Measurements from ENCODE around the gene CYP2C19. TPM values are rescaled to one million over a fixed set of nuclear protein-coding genes. Genes with fewer than 3 reads are reported as not detected.
"Not testable (repeated sequence)": the region's sequence is repeated elsewhere in the genome, so short reads cannot be mapped to it uniquely, and the experiment has no call there.

CYP2C19 gene
- not detected for total RNA-seq

DNA sequence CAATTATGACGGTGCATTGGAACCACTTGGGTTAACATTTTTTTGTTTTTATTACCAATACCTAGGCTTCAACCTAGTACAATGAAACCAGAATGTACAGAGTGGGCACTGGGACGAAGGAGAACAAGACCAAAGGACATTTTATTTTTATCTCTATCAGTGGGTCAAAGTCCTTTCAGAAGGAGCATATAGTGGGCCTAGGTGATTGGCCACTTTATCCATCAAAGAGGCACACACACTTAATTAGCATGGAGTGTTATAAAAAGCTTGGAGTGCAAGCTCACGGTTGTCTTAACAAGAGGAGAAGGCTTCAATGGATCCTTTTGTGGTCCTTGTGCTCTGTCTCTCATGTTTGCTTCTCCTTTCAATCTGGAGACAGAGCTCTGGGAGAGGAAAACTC is at the start of gene CYP2C19:
Gene CYP2C19 (plus strand): TSS at position 289 of the 400 bp plus-strand sequence. CDS start 25 bp downstream, at position 314.
- no peak for DNase-seq (ENCODE audit: low spot score)
- intact Hi-C loops (cut with DNase I): no loop called here
- ATAC-seq: no peak

DNA sequence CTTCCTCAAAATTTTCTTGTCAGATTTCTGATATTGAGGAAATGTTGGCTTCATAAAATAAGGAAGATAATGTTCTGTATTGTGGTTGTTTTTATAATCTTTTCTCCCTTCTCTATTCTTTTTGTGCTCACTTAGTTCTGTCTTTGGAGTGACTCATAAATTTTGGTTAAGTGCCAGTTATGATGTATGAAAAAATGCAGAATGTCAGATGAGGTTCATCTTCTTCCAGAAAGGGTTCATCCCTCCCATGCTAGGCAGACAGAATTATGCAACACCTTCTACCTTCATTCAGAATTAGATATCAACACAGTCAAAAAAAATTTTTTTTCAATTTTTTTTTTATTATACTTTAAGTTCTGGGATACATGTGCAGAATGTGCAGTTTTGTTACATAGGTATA is 36.6 kb upstream of the CYP2C19 start:
- intact Hi-C loops (cut with DNase I): no loop called here
- no peak for DNase-seq (ENCODE audit: low spot score)
- no peak for ATAC-seq

DNA sequence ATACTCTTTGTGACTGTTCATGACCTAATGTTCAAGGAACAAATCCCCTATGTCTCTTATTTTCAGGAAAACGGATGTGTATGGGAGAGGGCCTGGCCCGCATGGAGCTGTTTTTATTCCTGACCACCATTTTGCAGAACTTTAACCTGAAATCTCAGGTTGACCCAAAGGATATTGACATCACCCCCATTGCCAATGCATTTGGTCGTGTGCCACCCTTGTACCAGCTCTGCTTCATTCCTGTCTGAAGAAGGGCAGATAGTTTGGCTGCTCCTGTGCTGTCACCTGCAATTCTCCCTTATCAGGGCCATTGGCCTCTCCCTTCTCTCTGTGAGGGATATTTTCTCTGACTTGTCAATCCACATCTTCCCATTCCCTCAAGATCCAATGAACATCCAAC is 27.3 kb upstream of the CYP2C19 start:
- ATAC-seq: no peak
- intact Hi-C loops (cut with DNase I): no loop called here
- DNase-seq (ENCODE audit: low spot score): no peak

GRCh38 chr10:94738588-94738987 is 23.9 kb upstream of the CYP2C19 start:
- no peak for DNase-seq (ENCODE audit: low spot score)
- intact Hi-C loops (cut with DNase I): no loop called here
- ATAC-seq: no peak

- intact Hi-C loops (cut with DNase I): no loop called here
- ATAC-seq (no peak), DNase-seq (ENCODE audit: low spot score) (no peak)
Observed at GRCh38 chr10:94747137-94747536, 15.3 kb upstream of the CYP2C19 start.

DNA sequence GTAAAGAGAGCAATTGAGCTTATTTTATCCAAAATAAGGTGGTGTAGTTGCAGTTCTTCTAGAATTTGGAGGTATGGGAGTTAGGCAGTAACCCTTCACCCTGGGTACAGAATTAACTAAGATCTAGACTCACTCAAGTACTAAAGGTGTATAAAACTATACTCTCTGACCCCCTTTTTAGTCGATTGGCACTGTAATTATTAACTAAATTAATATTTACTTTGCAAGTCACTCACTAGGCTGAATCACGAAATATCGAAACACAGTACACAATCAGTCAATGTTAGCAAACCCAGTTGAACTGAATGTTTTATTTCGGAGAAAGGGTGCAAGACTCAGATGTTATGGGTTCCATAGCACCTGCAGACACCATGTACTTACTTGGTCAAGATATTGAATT is 14.6 kb upstream of the CYP2C19 start:
- no peak for DNase-seq (ENCODE audit: low spot score)

DNA sequence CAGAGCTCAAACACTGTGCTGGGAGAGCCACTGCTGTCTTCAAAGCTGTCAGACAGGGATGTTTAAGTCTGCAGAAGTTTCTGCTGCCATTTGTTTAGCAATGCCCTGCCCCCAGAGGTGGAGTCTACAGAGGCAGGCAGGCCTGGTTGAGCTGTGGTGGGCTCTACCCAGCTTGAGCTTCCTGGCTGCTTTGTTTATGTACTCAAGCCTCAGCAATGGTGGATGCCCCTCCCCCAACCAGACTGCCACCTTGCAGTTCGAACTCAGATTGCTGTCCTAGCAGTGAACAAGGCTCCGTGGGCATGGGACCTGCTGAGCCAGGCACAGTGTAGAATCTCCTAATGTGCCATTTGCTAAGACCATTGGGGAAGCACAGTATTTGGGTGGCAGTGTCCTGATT is 4.6 kb upstream of the CYP2C19 start:
- ATAC-seq (no peak), DNase-seq (ENCODE audit: low spot score) (no peak)
- intact Hi-C loops (cut with DNase I): no loop called here

More for the DNA sequence above, 14.6 kb upstream of the CYP2C19 start:
- intact Hi-C loops (cut with DNase I): no loop called here
- no peak for ATAC-seq

GRCh38 chr10:94760586-94761178 is 1.8 kb upstream of the CYP2C19 start:
- no peak for ATAC-seq
- DNase-seq (ENCODE audit: low spot score): no peak
- intact Hi-C loops (cut with DNase I): loop anchor here (1.0 kb wide), 1 partner anchor 26 kb away; no protein-coding TSS in a partner anchor

DNA sequence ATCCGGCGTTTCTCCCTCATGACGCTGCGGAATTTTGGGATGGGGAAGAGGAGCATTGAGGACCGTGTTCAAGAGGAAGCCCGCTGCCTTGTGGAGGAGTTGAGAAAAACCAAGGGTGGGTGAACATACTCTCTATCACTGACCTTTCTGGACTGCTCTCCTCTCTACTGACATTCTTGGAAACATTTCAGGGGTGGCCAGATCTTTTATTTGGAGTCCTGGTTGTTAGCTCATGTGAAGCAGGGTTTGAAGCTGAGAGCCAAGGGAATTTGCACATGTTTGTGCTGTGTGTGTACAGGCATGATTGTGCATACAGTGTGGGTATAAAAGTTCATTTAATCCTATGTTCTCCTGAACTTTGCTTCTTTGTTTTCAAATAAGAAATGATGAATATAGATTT is 12.9 kb downstream of the CYP2C19 start:
- DNase-seq (ENCODE audit: low spot score); intact Hi-C loops (cut with DNase I); ATAC-seq: not testable (repeated sequence)

GRCh38 chr10:94777886-94778458 is 15.5 kb downstream of the CYP2C19 start:
- DNase-seq (ENCODE audit: low spot score) (no peak), ATAC-seq (no peak)
- intact Hi-C loops (cut with DNase I): no loop called here

- intact Hi-C loops (cut with DNase I): no loop called here
- DNase-seq (ENCODE audit: low spot score) (no peak), ATAC-seq (no peak)
Observed at GRCh38 chr10:94780844-94781243, 18.4 kb downstream of the CYP2C19 start.

- DNase-seq (ENCODE audit: low spot score) (no peak), ATAC-seq (no peak)
- intact Hi-C loops (cut with DNase I): no loop called here
Observed at GRCh38 chr10:94784256-94784655, 21.8 kb downstream of the CYP2C19 start.

DNA sequence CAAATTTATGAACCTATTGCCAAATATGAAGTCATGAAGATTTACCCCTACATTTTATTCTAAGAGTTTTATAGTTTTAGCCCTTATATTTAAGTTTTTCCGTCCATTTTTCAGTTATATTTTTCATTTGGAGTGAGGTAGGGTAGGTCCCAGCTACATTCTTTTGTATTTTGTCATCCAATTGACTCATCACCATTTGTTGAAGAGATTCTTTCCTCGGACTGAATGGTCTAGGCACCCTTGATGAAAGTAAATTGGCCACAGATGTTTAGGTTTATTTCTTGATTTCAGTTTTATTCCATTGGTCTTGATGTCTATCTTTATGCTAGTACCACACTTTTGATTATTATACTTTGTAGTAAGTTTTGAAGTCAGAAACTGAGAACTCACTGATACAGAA is 22.7 kb downstream of the CYP2C19 start:
- no peak for ATAC-seq
- intact Hi-C loops (cut with DNase I): no loop called here
- no peak for DNase-seq (ENCODE audit: low spot score)

- intact Hi-C loops (cut with DNase I); ATAC-seq: not testable (repeated sequence)
Observed at GRCh38 chr10:94800551-94800950, 38.1 kb downstream of the CYP2C19 start.

DNA sequence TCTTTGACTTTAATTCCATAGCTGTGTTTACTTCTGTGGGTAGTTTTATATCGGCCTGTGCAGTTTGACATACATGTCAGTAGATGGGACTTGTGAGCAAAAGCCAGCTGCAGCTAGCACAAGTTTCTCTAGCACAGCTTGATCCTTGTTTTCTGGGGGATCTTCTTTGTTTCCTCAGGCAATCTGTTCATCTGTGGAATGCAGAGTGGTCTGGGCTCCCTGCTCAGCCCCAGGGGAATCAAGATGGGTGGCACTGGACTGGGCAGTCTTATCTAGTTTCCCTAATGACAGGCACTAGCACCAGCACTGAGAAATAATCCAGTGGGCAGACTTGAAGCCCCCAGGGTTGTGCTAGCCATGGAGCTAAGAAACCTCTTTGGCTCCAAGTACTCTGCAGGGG is 40.8 kb downstream of the CYP2C19 start:
- ATAC-seq: no peak
- intact Hi-C loops (cut with DNase I): no loop called here
- DNase-seq (ENCODE audit: low spot score): no peak

More at GRCh38 chr10:94800551-94800950, 38.1 kb downstream of the CYP2C19 start:
- not testable (repeated sequence) for DNase-seq (ENCODE audit: low spot score)

- intact Hi-C loops (cut with DNase I); ATAC-seq; DNase-seq (ENCODE audit: low spot score): not testable (repeated sequence)
Observed at GRCh38 chr10:94830025-94830424, 67.5 kb downstream of the CYP2C19 start.

DNA sequence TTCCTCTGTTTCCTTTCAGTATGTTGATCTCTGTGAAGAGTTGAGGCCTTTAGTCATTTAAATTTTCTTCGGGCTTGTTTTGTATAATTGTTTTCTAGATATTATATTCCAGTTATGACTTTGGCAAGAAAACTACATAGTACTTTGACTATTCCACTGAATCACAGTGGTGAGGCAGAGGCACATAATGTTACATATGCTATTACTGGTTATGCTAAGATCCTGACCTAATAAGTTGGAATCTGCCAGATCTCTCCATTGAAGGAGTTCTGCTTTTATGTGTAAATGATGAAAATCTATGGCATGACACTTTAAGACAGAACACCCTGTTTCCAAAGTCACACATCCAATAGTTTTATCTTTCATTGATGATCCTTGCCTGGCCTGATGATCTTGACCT is 83.7 kb downstream of the CYP2C19 start:
- intact Hi-C loops (cut with DNase I): no loop called here

DNA sequence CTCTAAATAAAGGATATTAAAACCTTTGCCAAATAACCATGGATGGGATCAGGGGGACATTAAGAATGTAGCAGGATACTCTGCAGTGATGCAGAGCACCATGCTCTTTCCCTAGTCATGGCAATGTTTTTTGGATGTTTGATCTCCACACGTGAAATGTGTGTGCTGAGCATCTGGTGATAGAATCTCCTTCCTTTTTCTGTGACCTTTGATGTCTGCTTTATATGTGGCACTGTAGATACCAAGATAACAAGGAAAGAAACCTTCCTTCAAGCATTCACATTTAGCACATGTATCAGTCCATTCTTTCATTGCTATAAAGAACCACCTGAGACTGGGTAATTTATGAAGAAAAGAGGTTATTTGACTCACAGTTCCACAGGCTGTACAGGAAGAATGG is 88.3 kb downstream of the CYP2C19 start:
- DNase-seq (ENCODE audit: low spot score): no peak

More for the DNA sequence above, 83.7 kb downstream of the CYP2C19 start:
- ATAC-seq (no peak), DNase-seq (ENCODE audit: low spot score) (no peak)

GRCh38 chr10:94851263-94851662 is 88.8 kb downstream of the CYP2C19 start:
- ATAC-seq: no peak
- intact Hi-C loops (cut with DNase I): no loop called here
- no peak for DNase-seq (ENCODE audit: low spot score)

More for the DNA sequence above, 88.3 kb downstream of the CYP2C19 start:
- ATAC-seq: no peak
- intact Hi-C loops (cut with DNase I): no loop called here

GRCh38 chr10:94852438-94852837 is 90.0 kb downstream of the CYP2C19 start:
- ATAC-seq: no peak
- intact Hi-C loops (cut with DNase I): no loop called here

GRCh38 chr10:94853065-94853464 is 90.6 kb downstream of the CYP2C19 start:
- no peak for DNase-seq (ENCODE audit: low spot score)
- ATAC-seq: no peak
- intact Hi-C loops (cut with DNase I): no loop called here

More at GRCh38 chr10:94852438-94852837, 90.0 kb downstream of the CYP2C19 start:
- DNase-seq (ENCODE audit: low spot score): no peak

Measured in sciatic nerve (tissue), 2 donors.